H9 (cell line): ENCODE results near the gene CHCHD4. TPM values are rescaled to one million over a fixed set of nuclear protein-coding genes. Genes with fewer than 3 reads are reported as not detected.

Source experiments
- DNase-seq: peaks from one replicate; pipeline ENCODE4 v3.0.0-alpha.2; 2017
- H2AFZ ChIP-seq: one replicate; pipeline ENCODE4 v1.6.1; 2013; ENCODE audit warnings: mild to moderate bottlenecking, low read length, control low read depth, moderate library complexity
- H2AK5ac ChIP-seq: 2 replicates; pipeline ENCODE4 v1.6.1; 2013; ENCODE audit warnings: low read length, control low read depth, mixed read lengths; ENCODE audit not compliant: insufficient read length
- H2BK120ac ChIP-seq: one replicate; pipeline ENCODE4 v1.6.1; 2013; ENCODE audit warnings: low read depth, mild to moderate bottlenecking, low read length, control low read depth, inconsistent platforms; ENCODE audit not compliant: poor library complexity, severe bottlenecking
- H2BK12ac ChIP-seq: 2 replicates; pipeline ENCODE4 v1.6.1; 2013; ENCODE audit warnings: low read length, control low read depth, mixed read lengths, low read depth; ENCODE audit not compliant: insufficient read length
- H2BK15ac ChIP-seq: 2 replicates; pipeline ENCODE4 v1.6.1; 2013; ENCODE audit warnings: low read depth, low read length, control low read depth
- H2BK20ac ChIP-seq: one replicate; pipeline ENCODE4 v1.6.1; 2013; ENCODE audit warnings: low read depth, mild to moderate bottlenecking, low read length, control low read depth, inconsistent platforms; ENCODE audit not compliant: poor library complexity, severe bottlenecking
- H2BK5ac ChIP-seq: 2 replicates; pipeline ENCODE4 v1.6.1; 2013; ENCODE audit warnings: low read length, control low read depth, mixed read lengths; ENCODE audit not compliant: insufficient read length
- H3K14ac ChIP-seq: 2 replicates; pipeline ENCODE4 v1.6.1; 2013; ENCODE audit warnings: low read length, control low read depth; ENCODE audit not compliant: insufficient read depth
- H3K18ac ChIP-seq: 2 replicates; pipeline ENCODE4 v1.6.1; 2013; ENCODE audit warnings: low read depth, mild to moderate bottlenecking, mixed read lengths, low read length, control low read depth; ENCODE audit not compliant: insufficient read length
- H3K23ac ChIP-seq: 2 replicates; pipeline ENCODE4 v1.6.1; 2013; ENCODE audit warnings: low read length, control low read depth, mixed read lengths, low read depth; ENCODE audit not compliant: insufficient read length
- H3K23me2 ChIP-seq: 2 replicates; pipeline ENCODE4 v1.6.1; 2013; ENCODE audit warnings: low read depth, mild to moderate bottlenecking, mixed read lengths, low read length, control low read depth; ENCODE audit not compliant: insufficient read length, poor library complexity, severe bottlenecking
- H3K27ac ChIP-seq: 2 replicates; pipeline ENCODE4 v1.5.1; 2013; ENCODE audit warnings: low read length, control low read depth, mixed read lengths, low read depth; ENCODE audit not compliant: insufficient read length
- H3K27me3 ChIP-seq: 2 replicates; pipeline ENCODE4 v1.6.1; 2013; ENCODE audit warnings: low read length, control low read depth, inconsistent platforms; ENCODE audit not compliant: insufficient read depth
- H3K4ac ChIP-seq: 2 replicates; pipeline ENCODE4 v1.6.1; 2013; ENCODE audit warnings: low read depth, mild to moderate bottlenecking, control low read depth, inconsistent platforms, low read length, moderate library complexity
- H3K4me1 ChIP-seq: 2 replicates; pipeline ENCODE4 v1.6.1; 2013; ENCODE audit warnings: low read length, control low read depth, inconsistent platforms; ENCODE audit not compliant: insufficient read depth
- H3K4me2 ChIP-seq: 2 replicates; pipeline ENCODE4 v1.6.1; 2013; ENCODE audit warnings: low read length, control low read depth, mixed read lengths; ENCODE audit not compliant: insufficient read length, insufficient read depth
- H3K56ac ChIP-seq: 2 replicates; pipeline ENCODE4 v1.6.1; 2013; ENCODE audit warnings: low read depth, mild to moderate bottlenecking, mixed read lengths, low read length, control low read depth; ENCODE audit not compliant: insufficient read length
- H3K79me1 ChIP-seq: 2 replicates; pipeline ENCODE4 v1.6.1; 2013; ENCODE audit warnings: low read depth, mild to moderate bottlenecking, moderate library complexity, low read length, control low read depth, inconsistent platforms; ENCODE audit not compliant: insufficient read depth, poor library complexity, severe bottlenecking
- H3K79me2 ChIP-seq: 2 replicates; pipeline ENCODE4 v1.6.1; 2013; ENCODE audit warnings: low read length, control low read depth, inconsistent platforms; ENCODE audit not compliant: insufficient read depth
- H3K9ac ChIP-seq: 2 replicates; pipeline ENCODE4 v1.6.1; 2013; ENCODE audit warnings: low read length, control low read depth, mixed read lengths; ENCODE audit not compliant: insufficient read length; ENCODE audit errors: extremely low read depth
- H3K9me3 ChIP-seq: one replicate; pipeline ENCODE4 v1.6.1; 2013; ENCODE audit warnings: low read depth, low read length, inconsistent platforms; ENCODE audit not compliant: control insufficient read depth
- H3T11ph ChIP-seq: one replicate; pipeline ENCODE4 v1.6.1; 2013; ENCODE audit warnings: mild to moderate bottlenecking, low read length, control low read depth, inconsistent platforms
- H4K20me1 ChIP-seq: one replicate; pipeline ENCODE4 v1.6.1; 2013; ENCODE audit not compliant: control insufficient read depth, insufficient read length, insufficient read depth
- H4K5ac ChIP-seq: 2 replicates; pipeline ENCODE4 v1.6.1; 2013; ENCODE audit warnings: low read depth, mild to moderate bottlenecking, mixed read lengths, low read length, control low read depth; ENCODE audit not compliant: insufficient read length
- H4K8ac ChIP-seq: replicated peaks from 2 replicates; pipeline ENCODE4 v1.6.1; 2013; ENCODE audit warnings: low read length, control low read depth, mixed read lengths, low read depth; ENCODE audit not compliant: insufficient read length
- H4K91ac ChIP-seq: 2 replicates; pipeline ENCODE4 v1.6.1; 2013; ENCODE audit warnings: low read depth, mild to moderate bottlenecking, moderate library complexity, mixed read lengths, low read length, control low read depth; ENCODE audit not compliant: insufficient read length
- H3K27ac Mint-ChIP-seq, 3 experiments: 2 replicates in 2 of 3; 3 replicates in 1 of 3; pipeline ENCODE4 v1.8.0; 2020 to 2021; ENCODE audit warnings: mixed read lengths in 3 of 3, mild to moderate bottlenecking in 1 of 3, moderate library complexity in 1 of 3
- H3K27me3 Mint-ChIP-seq: 2 replicates; pipeline ENCODE4 v1.8.0; 2021; ENCODE audit warnings: low read depth, mild to moderate bottlenecking, moderate library complexity, mixed read lengths
- H3K36me3 Mint-ChIP-seq, 3 experiments: 2 replicates in 2 of 3; 3 replicates in 1 of 3; pipeline ENCODE4 v1.8.0; 2020 to 2021; ENCODE audit warnings: low read depth in 3 of 3, mixed read lengths in 3 of 3; ENCODE audit not compliant: insufficient read depth in 1 of 3
- H3K4me1 Mint-ChIP-seq, 2 experiments: 2 replicates each; pipeline ENCODE4 v1.8.0; 2020; ENCODE audit warnings: mixed read lengths in 2 of 2
- H3K4me3 Mint-ChIP-seq, 2 experiments: 2 replicates in 1 of 2; 3 replicates in 1 of 2; pipeline ENCODE4 v1.8.0; 2020 to 2021; ENCODE audit warnings: mild to moderate bottlenecking in 2 of 2, mixed read lengths in 2 of 2, moderate library complexity in 1 of 2
- H3K9me3 Mint-ChIP-seq, 2 experiments: 2 replicates in 1 of 2; 3 replicates in 1 of 2; pipeline ENCODE4 v1.8.0; 2020; ENCODE audit warnings: mild to moderate bottlenecking in 2 of 2, mixed read lengths in 2 of 2, moderate library complexity in 1 of 2
- CTCF ChIP-seq: fragments of 200-600 bp; sonication (generic); conservative IDR thresholded peaks from 3 replicates; pipeline ENCODE4 v1.8.0; 2021; ENCODE audit warnings: antibody characterized with exemption, mild to moderate bottlenecking
- WGBS: extraction: QIAGEN DNeasy Blood & Tissue Kit; methylation state at CpG from one replicate; pipeline ENCODE4 v1.1.7; 2013; ENCODE audit warnings: missing lambda C conversion rate, low lambda C conversion rate, mixed read lengths; ENCODE audit not compliant: insufficient read length; ENCODE audit errors: extremely low coverage; 5-methylcytosine and 5-hydroxymethylcytosine counted together
- total RNA-seq: library from RNA; stranded (reverse); gene quantifications from 2 replicates; pipeline ENCODE4 v1.2.1, GENCODE V29; 2021

Gene CHCHD4
- total RNA-seq, 1 experiment from 2014 or later: 13.7 TPM

- Histone ChIP-seq H3K4ac (no peak overlapping the region), H4K5ac (no peak overlapping the region), H2AK5ac (no peak overlapping the region), H2BK5ac (no peak overlapping the region), H3K56ac (no peak overlapping the region), H3K9me3 (no peaks in the 10 kb centered on the region), H3T11ph (no peak overlapping the region), H2AFZ (no peak overlapping the region), H3K27ac (no peak overlapping the region), H2BK12ac (no peak overlapping the region), H3K27me3 (no peaks in the 10 kb centered on the region), H3K23ac (no peak overlapping the region), H3K4me2 (no peak overlapping the region), H3K79me1 (no peaks in the 10 kb centered on the region), H4K91ac (no peak overlapping the region), H3K79me2 (no peaks in the 10 kb centered on the region), H3K4me1 (no peaks in the 10 kb centered on the region), H4K20me1 (no peaks in the 10 kb centered on the region), H3K18ac (no peak overlapping the region), H3K23me2 (no peaks in the 10 kb centered on the region), H3K9ac (no peak overlapping the region), H2BK120ac (no peak overlapping the region), H4K8ac (no peak overlapping the region), H2BK20ac (no peak overlapping the region), H3K14ac (no peak overlapping the region), H2BK15ac (no peak overlapping the region)
- TF ChIP-seq CTCF: no peak
- Mint-ChIP-seq H3K4me1 (no peaks in the 10 kb centered on the region), H3K36me3 (peaks cover 0 to 4% (median 3%) of the 10 kb centered on the region in 3 experiments; a peak in 4 of 7 replicates), H3K4me3 (no peak overlapping the region), H3K9me3 (peaks cover 36 to 56% of the 10 kb centered on the region in 2 experiments), H3K27ac (no peak overlapping the region), H3K27me3 (no peaks in the 10 kb centered on the region; the same call in none of the 2 replicates)
- DNase-seq: no peak
- no CpG with 5 or more reads among the region's 5 CpGs for WGBS
Observed at GRCh38 chr3:14082108-14082657, 42.5 kb downstream of the CHCHD4 start.
